Mesendoderm (in vitro differentiated cells): ENCODE data around the gene PRPSAP2.
A peak's percentile ranks its signal among the peaks of the same experiment; 100 is the strongest.

Source experiments
- DNase-seq: peaks from one replicate; pipeline ENCODE4 v3.0.0; 2013
- H2AK5ac ChIP-seq: 2 replicates; pipeline ENCODE4 v1.6.1; 2013; ENCODE audit warnings: low read length, inconsistent platforms
- H2BK120ac ChIP-seq: 2 replicates; pipeline ENCODE4 v1.6.1; 2013; ENCODE audit warnings: low read depth, mild to moderate bottlenecking, low read length, moderate library complexity, mixed read lengths
- H2BK15ac ChIP-seq: replicated peaks from 2 replicates; pipeline ENCODE4 v1.6.1; 2013; ENCODE audit warnings: low read depth, mild to moderate bottlenecking, moderate library complexity
- H2BK5ac ChIP-seq: 2 replicates; pipeline ENCODE4 v1.6.1; 2013; ENCODE audit warnings: low read length, inconsistent platforms
- H3K18ac ChIP-seq: 2 replicates; pipeline ENCODE4 v1.6.1; 2013; ENCODE audit warnings: mild to moderate bottlenecking, low read length, mixed read lengths
- H3K23ac ChIP-seq: one replicate; pipeline ENCODE4 v1.6.1; 2013; ENCODE audit warnings: low read length
- H3K27ac ChIP-seq: 2 replicates; pipeline ENCODE4 v1.5.1; 2013; ENCODE audit warnings: low read depth, mild to moderate bottlenecking, inconsistent platforms, low read length, moderate library complexity
- H3K27me3 ChIP-seq: 2 replicates; pipeline ENCODE4 v1.6.1; 2013; ENCODE audit warnings: low read length, control low read depth, mild to moderate bottlenecking, inconsistent platforms; ENCODE audit not compliant: insufficient read depth, poor library complexity
- H3K36me3 ChIP-seq: 2 replicates; pipeline ENCODE4 v1.6.1; 2013; ENCODE audit warnings: low read length, inconsistent platforms; ENCODE audit not compliant: control insufficient read depth, insufficient read depth
- H3K4ac ChIP-seq: one replicate; pipeline ENCODE4 v1.6.1; 2013; ENCODE audit warnings: low read depth, mild to moderate bottlenecking, low read length, moderate library complexity
- H3K4me1 ChIP-seq: 2 replicates; pipeline ENCODE4 v1.6.1; 2013; ENCODE audit warnings: low read depth, low read length, inconsistent platforms; ENCODE audit not compliant: control insufficient read depth
- H3K4me2 ChIP-seq: 2 replicates; pipeline ENCODE4 v1.6.1; 2013; ENCODE audit warnings: low read length
- H3K4me3 ChIP-seq: 2 replicates; pipeline ENCODE4 v1.5.1; 2013; ENCODE audit warnings: mild to moderate bottlenecking, low read length
- H3K56ac ChIP-seq: one replicate; pipeline ENCODE4 v1.6.1; 2013; ENCODE audit warnings: low read length
- H3K79me1 ChIP-seq: 2 replicates; pipeline ENCODE4 v1.6.1; 2013; ENCODE audit warnings: low read length, inconsistent platforms
- H3K79me2 ChIP-seq: 2 replicates; pipeline ENCODE4 v1.6.1; 2013; ENCODE audit warnings: mild to moderate bottlenecking, low read length; ENCODE audit not compliant: control insufficient read depth, insufficient read depth
- H3K9ac ChIP-seq: 2 replicates; pipeline ENCODE4 v1.6.1; 2013; ENCODE audit warnings: low read length, inconsistent platforms
- H4K5ac ChIP-seq: one replicate; pipeline ENCODE4 v1.6.1; 2013; ENCODE audit warnings: low read length
- H4K8ac ChIP-seq: one replicate; pipeline ENCODE4 v1.6.1; 2013; ENCODE audit warnings: low read depth, mild to moderate bottlenecking, control low read depth, low read length, moderate library complexity
- WGBS: extraction: QIAGEN DNeasy Blood & Tissue Kit; methylation state at CpG from one replicate; pipeline ENCODE4 v1.1.7; 2013; ENCODE audit warnings: low lambda C conversion rate, missing lambda C conversion rate; ENCODE audit not compliant: insufficient coverage; ENCODE audit errors: extremely low coverage; 5-methylcytosine and 5-hydroxymethylcytosine counted together

PRPSAP2 gene

DNA sequence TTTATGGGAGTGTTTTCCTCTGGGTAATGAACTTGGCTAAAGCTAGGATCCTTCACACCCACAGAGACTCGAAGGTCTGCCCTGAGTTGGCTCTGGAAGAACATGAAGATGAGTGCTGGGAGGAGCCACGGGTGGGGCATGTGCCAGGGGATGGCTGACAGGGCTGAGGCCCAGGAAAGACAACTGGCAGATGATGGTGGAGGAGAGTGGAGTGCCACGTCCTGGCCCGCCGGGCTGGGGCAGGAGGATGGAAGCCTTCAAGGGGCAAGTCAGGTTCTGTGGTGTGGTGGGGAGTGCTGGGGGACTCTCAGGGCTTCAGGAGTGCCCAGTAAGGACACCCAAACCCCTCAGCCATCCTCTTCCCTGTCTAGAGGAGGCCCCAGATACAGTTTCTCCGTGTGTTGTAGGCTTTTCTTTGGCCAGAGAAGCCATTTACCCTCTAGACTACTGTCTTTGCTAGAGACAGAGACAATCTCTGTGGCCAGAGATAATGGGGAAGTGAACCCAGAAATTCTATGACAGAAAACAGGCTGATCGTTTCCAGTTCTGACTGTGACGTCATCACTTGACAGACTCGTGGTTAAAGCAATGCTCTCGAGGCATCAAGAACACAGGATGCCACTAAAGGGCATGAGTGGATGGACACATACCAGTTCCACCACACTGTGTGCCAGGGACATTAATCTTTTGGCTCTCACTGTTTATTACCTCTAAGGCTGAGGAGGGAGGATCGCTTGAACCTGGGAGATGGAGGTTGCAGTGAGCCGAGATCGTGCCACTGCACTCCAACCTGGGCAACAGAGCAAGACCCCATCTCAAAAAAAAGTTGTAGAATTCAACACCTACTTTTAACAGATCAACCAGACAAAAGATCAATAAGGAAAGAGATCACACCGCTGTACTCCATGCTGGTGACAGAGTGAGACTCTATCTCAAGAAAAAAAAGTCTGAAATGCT lies 75.4 kb downstream of the PRPSAP2 start:
- Histone ChIP-seq H3K79me2 (no peaks in the 10 kb centered on the region), H2BK120ac (no peak overlapping the region), H3K18ac (no peak overlapping the region), H3K36me3 (peaks cover 5% of the 10 kb centered on the region), H3K4me3 (no peak overlapping the region), H2BK15ac (no peak overlapping the region), H2AK5ac (no peak overlapping the region), H3K9ac (no peak overlapping the region), H3K23ac (no peak overlapping the region), H2BK5ac (no peak overlapping the region), H4K5ac (no peak overlapping the region), H3K79me1 (no peaks in the 10 kb centered on the region), H3K4ac (no peak overlapping the region), H3K27me3 (no peaks in the 10 kb centered on the region), H3K27ac (no peak overlapping the region), H4K8ac (no peak overlapping the region), H3K4me2 (no peak overlapping the region), H3K56ac (no peak overlapping the region), H3K4me1 (no peaks in the 10 kb centered on the region)
- DNase-seq = no peak
- WGBS = no CpG with 5 or more reads among the region's 14 CpGs

DNA sequence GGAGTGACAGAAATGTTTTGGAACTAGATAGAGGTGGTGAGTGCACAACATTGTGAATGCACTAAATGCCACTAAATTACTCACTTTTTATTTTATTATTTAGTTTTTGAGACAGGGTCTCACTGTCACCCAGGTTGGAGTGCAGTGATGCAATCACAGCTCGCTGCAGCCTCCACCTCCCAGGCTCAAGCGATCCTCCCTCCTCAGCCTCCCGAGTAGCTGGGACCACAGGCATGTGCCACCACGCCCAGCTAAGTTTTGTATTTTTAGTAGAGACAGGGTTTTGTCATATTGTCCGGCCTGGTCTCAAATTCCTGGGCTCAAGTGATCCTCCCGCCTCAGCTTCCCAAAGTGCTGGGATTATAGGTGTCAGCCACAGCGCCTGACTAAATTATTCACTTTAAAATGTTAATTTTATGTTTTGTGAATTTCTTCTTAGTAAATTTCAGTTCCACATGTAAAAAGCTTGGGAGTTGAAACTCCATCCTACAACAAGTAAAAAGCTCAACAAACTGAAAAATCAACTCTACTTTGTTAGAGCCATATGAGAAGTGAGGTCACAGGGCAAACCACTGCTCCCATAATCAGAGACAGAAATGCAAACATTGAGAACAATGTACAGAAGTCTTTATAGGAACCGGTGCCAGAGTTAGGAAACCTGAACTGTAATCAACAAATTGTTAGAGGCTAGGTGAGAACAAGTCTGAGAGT lies 80.2 kb downstream of the PRPSAP2 start:
- Histone ChIP-seq H3K9ac (no peak overlapping the region), H3K18ac (no peak overlapping the region), H2BK5ac (no peak overlapping the region), H3K79me2 (no peaks in the 10 kb centered on the region), H2BK15ac (no peak overlapping the region), H2AK5ac (no peak overlapping the region), H3K4me3 (no peak overlapping the region), H3K27me3 (no peaks in the 10 kb centered on the region), H3K56ac (no peak overlapping the region), H3K27ac (no peak overlapping the region), H4K8ac (no peak overlapping the region), H2BK120ac (no peak overlapping the region), H3K36me3 (no peaks in the 10 kb centered on the region), H3K4me1 (no peaks in the 10 kb centered on the region), H3K23ac (no peak overlapping the region), H3K79me1 (no peaks in the 10 kb centered on the region), H3K4ac (no peak overlapping the region), H3K4me2 (no peak overlapping the region), H4K5ac (no peak overlapping the region)
- no CpG with 5 or more reads among the region's 8 CpGs for WGBS
- DNase-seq = no peak

DNA sequence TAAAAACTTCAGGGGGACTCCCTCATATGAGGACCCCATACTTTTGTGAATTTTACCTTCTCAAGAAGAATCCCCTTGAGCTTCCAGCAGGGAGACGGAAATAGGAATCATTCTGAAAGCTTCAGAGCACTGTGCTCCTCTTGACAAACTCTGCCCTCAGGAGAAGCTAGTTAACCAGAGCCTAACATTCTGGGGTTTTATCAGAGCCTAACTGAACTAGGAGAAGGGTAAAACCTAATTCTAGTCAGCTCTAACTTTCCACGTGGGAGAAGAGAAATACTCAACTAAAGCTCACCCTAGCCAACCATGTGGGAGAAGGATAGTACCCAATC lies 80.7 kb downstream of the PRPSAP2 start:
- no peak for DNase-seq
- no peak overlapping the region for H2AK5ac ChIP-seq
- no peak overlapping the region for H3K4me3 ChIP-seq
- WGBS = no CpG with 5 or more reads among the region's 2 CpGs
- H3K4me1 ChIP-seq = no peaks in the 10 kb centered on the region
- H2BK5ac ChIP-seq = no peak overlapping the region
- no peaks in the 10 kb centered on the region for H3K27me3 ChIP-seq
- no peak overlapping the region for H3K4ac ChIP-seq
- H3K18ac ChIP-seq = no peak overlapping the region
- no peak overlapping the region for H3K27ac ChIP-seq
- no peak overlapping the region for H2BK15ac ChIP-seq
- no peak overlapping the region for H4K8ac ChIP-seq
- no peak overlapping the region for H3K9ac ChIP-seq
- no peak overlapping the region for H3K56ac ChIP-seq
- no peaks in the 10 kb centered on the region for H3K79me2 ChIP-seq
- no peak overlapping the region for H3K4me2 ChIP-seq
- H3K36me3 ChIP-seq = no peaks in the 10 kb centered on the region
- no peak overlapping the region for H4K5ac ChIP-seq
- no peak overlapping the region for H2BK120ac ChIP-seq
- H3K79me1 ChIP-seq = no peaks in the 10 kb centered on the region
- no peak overlapping the region for H3K23ac ChIP-seq

DNA sequence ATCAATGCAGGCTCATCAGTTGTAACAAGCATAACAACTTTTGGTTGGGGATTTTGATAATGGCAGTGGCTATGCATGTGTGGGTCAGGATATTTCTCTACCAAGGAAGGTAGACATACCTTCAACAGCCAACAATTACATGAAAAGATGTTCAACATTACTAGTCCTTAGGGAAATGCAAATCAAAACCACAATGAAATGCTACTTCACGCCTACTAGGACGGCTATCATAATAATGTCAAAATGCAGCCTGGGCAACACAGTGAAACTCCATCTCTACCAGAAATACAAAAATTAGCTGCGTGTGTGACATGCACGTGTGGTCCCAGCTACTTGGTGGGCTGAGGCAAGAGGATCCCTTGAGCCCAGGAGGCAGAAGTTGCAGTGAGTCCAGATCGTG lies 86.7 kb downstream of the PRPSAP2 start:
- no CpG with 5 or more reads among the region's 5 CpGs for WGBS

DNA sequence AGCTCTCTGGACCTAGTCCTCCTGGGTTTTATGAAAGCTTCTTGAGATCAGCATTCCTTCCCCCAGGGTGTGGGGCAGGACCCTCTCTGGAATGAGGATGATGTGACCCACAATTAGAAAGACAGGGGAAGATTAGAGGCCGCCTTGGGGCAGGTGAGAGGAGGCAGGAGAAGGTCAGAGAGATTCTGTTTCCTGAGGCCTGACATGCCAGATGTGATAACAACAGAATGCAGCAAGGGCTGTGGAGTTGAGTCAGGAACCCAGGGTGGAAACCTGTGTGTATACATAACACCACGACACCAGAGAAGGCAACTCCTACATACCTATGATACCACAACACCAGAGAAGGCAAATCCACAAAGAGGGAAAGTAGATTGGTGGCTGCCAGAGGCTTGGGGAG lies 88.6 kb downstream of the PRPSAP2 start:
- no peak overlapping the region for H4K8ac ChIP-seq
- no peak overlapping the region for H3K4ac ChIP-seq
- no peak overlapping the region for H2AK5ac ChIP-seq
- no peaks in the 10 kb centered on the region for H3K4me1 ChIP-seq
- H3K36me3 ChIP-seq = no peaks in the 10 kb centered on the region
- H3K23ac ChIP-seq = no peak overlapping the region
- peak; percentile 87 for DNase-seq
- H2BK120ac ChIP-seq = no peak overlapping the region
- H3K79me2 ChIP-seq = no peaks in the 10 kb centered on the region
- H3K56ac ChIP-seq = no peak overlapping the region
- no peak overlapping the region for H3K18ac ChIP-seq
- no peak overlapping the region for H3K4me2 ChIP-seq
- H3K27ac ChIP-seq = no peak overlapping the region
- H3K27me3 ChIP-seq = no peaks in the 10 kb centered on the region
- H3K9ac ChIP-seq = no peak overlapping the region
- H4K5ac ChIP-seq = no peak overlapping the region
- no CpG with 5 or more reads among the region's 2 CpGs for WGBS
- H3K4me3 ChIP-seq = no peak overlapping the region
- no peak overlapping the region for H2BK15ac ChIP-seq
- no peaks in the 10 kb centered on the region for H3K79me1 ChIP-seq
- no peak overlapping the region for H2BK5ac ChIP-seq

More for the DNA sequence above, 86.7 kb downstream of the PRPSAP2 start:
- no peak overlapping the region for H3K56ac ChIP-seq
- H2BK15ac ChIP-seq = no peak overlapping the region
- no peaks in the 10 kb centered on the region for H3K4me1 ChIP-seq
- no peak overlapping the region for H3K4me3 ChIP-seq
- H2AK5ac ChIP-seq = no peak overlapping the region
- no peak overlapping the region for H3K4ac ChIP-seq
- no peaks in the 10 kb centered on the region for H3K36me3 ChIP-seq
- no peaks in the 10 kb centered on the region for H3K27me3 ChIP-seq
- no peaks in the 10 kb centered on the region for H3K79me1 ChIP-seq
- H3K23ac ChIP-seq = no peak overlapping the region
- no peak overlapping the region for H3K18ac ChIP-seq
- no peak overlapping the region for H3K4me2 ChIP-seq
- no peak overlapping the region for H2BK120ac ChIP-seq
- H3K27ac ChIP-seq = no peak overlapping the region
- no peak overlapping the region for H3K9ac ChIP-seq
- no peak overlapping the region for H2BK5ac ChIP-seq
- H4K8ac ChIP-seq = no peak overlapping the region
- H4K5ac ChIP-seq = no peak overlapping the region
- H3K79me2 ChIP-seq = no peaks in the 10 kb centered on the region
- DNase-seq = no peak
